C4-2B (cell line): ENCODE measurements around the gene SLC9A9.

ENCODE experiments used
- ZFX ChIP-seq: fragments of 450-650 bp; IDR thresholded peaks from 2 replicates; pipeline ENCODE4 v1.6.1; 2017
- TF ChIP-seq, protein P1 (sequence below): fragments of 450-650 bp; conservative IDR thresholded peaks from 2 replicates; pipeline ENCODE4 v1.5.1; 2017; ENCODE audit warnings: mild to moderate bottlenecking

- TF ChIP-seq, protein P1, sequence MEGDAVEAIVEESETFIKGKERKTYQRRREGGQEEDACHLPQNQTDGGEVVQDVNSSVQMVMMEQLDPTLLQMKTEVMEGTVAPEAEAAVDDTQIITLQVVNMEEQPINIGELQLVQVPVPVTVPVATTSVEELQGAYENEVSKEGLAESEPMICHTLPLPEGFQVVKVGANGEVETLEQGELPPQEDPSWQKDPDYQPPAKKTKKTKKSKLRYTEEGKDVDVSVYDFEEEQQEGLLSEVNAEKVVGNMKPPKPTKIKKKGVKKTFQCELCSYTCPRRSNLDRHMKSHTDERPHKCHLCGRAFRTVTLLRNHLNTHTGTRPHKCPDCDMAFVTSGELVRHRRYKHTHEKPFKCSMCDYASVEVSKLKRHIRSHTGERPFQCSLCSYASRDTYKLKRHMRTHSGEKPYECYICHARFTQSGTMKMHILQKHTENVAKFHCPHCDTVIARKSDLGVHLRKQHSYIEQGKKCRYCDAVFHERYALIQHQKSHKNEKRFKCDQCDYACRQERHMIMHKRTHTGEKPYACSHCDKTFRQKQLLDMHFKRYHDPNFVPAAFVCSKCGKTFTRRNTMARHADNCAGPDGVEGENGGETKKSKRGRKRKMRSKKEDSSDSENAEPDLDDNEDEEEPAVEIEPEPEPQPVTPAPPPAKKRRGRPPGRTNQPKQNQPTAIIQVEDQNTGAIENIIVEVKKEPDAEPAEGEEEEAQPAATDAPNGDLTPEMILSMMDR: no peak
- TF ChIP-seq ZFX: no peak
Observed at GRCh38 chr3:143783851-143784370, 64.4 kb downstream of the SLC9A9 start.
